CD4-positive, alpha-beta T cell (primary cell): ENCODE results near the gene TBC1D22A. TPM values are rescaled to one million over a fixed set of nuclear protein-coding genes. Genes with fewer than 3 reads are reported as not detected.

Experiments
- ATAC-seq: fragments of 200-7000 bp; cut with Tn5 transposase; one replicate; pipeline ENCODE4 v1.10.0; 2022; ENCODE audit warnings: mild to moderate bottlenecking; ENCODE audit not compliant: poor library complexity
- CTCF ChIA-PET: fragments of 350-600 bp; sonication (Branson Sonifier 250); formaldehyde crosslinking; loops from one replicate; lab custom pipeline; 2021; ENCODE audit warnings: antibody characterized with exemption, inconsistent platforms; lab: Charles Lee
- POLR2A ChIA-PET: fragments of 350-600 bp; sonication (Branson Sonifier 250); formaldehyde crosslinking; loops from one replicate; lab custom pipeline; 2021; ENCODE audit warnings: antibody characterized with exemption, inconsistent platforms; lab: Charles Lee
- DNase-seq, 14 experiments: peaks; one replicate each; pipeline ENCODE4 v3.0.0-alpha.2; 2013 to 2020; ENCODE audit warnings: mixed read lengths in 2 of 14
- H3K27ac ChIP-seq, 2 donors: one replicate each; pipeline versions ENCODE4 v1.5.1 to v1.7.0; 2013; ENCODE audit warnings: low read length in 2 of 2, low read depth in 1 of 2, mild to moderate bottlenecking in 1 of 2
- H3K27me3 ChIP-seq, 2 experiments: 1 replicate in 1 of 2; 2 replicates in 1 of 2; pipeline versions ENCODE4 v1.6.1 to v1.7.0; 2013; ENCODE audit warnings: low read length in 2 of 2, control low read depth in 1 of 2, mild to moderate bottlenecking in 1 of 2, moderate library complexity in 1 of 2; ENCODE audit not compliant: insufficient read depth in 2 of 2, control insufficient read depth in 1 of 2
- H3K36me3 ChIP-seq: one replicate; pipeline ENCODE4 v1.6.1; 2013; ENCODE audit warnings: low read length, control low read depth; ENCODE audit not compliant: insufficient read depth
- H3K4me1 ChIP-seq: one replicate; pipeline ENCODE4 v1.6.1; 2013; ENCODE audit warnings: low read length, control low read depth; ENCODE audit not compliant: insufficient read depth
- H3K4me3 ChIP-seq: one replicate; pipeline ENCODE4 v1.5.1; 2013; ENCODE audit warnings: mild to moderate bottlenecking, low read length, moderate library complexity
- H3K9me3 ChIP-seq, 2 experiments: 1 replicate in 1 of 2; 2 replicates in 1 of 2; pipeline versions ENCODE4 v1.6.1 to v1.7.0; 2013; ENCODE audit warnings: low read length in 2 of 2, mild to moderate bottlenecking in 2 of 2, control low read depth in 1 of 2, moderate library complexity in 1 of 2; ENCODE audit not compliant: control insufficient read depth in 1 of 2, insufficient read depth in 1 of 2
- H3K27ac Mint-ChIP-seq: one replicate; pipeline ENCODE4 v1.8.0; 2020; ENCODE audit warnings: mixed read lengths
- H3K27me3 Mint-ChIP-seq: one replicate; pipeline ENCODE4 v1.8.0; 2021; ENCODE audit warnings: mixed read lengths
- H3K36me3 Mint-ChIP-seq: one replicate; pipeline ENCODE4 v1.8.0; 2021; ENCODE audit warnings: low read depth, mixed read lengths
- H3K4me1 Mint-ChIP-seq: one replicate; pipeline ENCODE4 v1.8.0; 2021; ENCODE audit warnings: low read depth, mixed read lengths
- H3K4me3 Mint-ChIP-seq: one replicate; pipeline ENCODE4 v1.8.0; 2020; ENCODE audit warnings: mild to moderate bottlenecking, mixed read lengths
- H3K9me3 Mint-ChIP-seq: one replicate; pipeline ENCODE4 v1.8.0; 2020; ENCODE audit warnings: mixed read lengths
- CTCF ChIP-seq: fragments of 200-600 bp; IDR thresholded peaks from one replicate; pipeline ENCODE4 v1.8.0; 2022; ENCODE audit warnings: antibody characterized with exemption, mild to moderate bottlenecking
- intact Hi-C, 2 experiments: fragments of 100-400 bp; cut with DNase I in 1 of 2; cut with micrococcal nuclease in 1 of 2; formaldehyde crosslinking; loops; one replicate each; pipeline versions ENCODE4 v1.15.1 to v1.9.0; 2023 to 2025; cut with DNase I, micrococcal nuclease
- total RNA-seq, 174 experiments: library from RNA in 2 of 174; stranded (reverse) in 2 of 174; gene quantifications; one replicate each; pipeline ENCODE4 v1.2.3 and lab custom pipeline; 2021 to 2026

Gene TBC1D22A
- total RNA-seq, 2 experiments from 2014 or later = 27.1 to 31.7 TPM

DNA sequence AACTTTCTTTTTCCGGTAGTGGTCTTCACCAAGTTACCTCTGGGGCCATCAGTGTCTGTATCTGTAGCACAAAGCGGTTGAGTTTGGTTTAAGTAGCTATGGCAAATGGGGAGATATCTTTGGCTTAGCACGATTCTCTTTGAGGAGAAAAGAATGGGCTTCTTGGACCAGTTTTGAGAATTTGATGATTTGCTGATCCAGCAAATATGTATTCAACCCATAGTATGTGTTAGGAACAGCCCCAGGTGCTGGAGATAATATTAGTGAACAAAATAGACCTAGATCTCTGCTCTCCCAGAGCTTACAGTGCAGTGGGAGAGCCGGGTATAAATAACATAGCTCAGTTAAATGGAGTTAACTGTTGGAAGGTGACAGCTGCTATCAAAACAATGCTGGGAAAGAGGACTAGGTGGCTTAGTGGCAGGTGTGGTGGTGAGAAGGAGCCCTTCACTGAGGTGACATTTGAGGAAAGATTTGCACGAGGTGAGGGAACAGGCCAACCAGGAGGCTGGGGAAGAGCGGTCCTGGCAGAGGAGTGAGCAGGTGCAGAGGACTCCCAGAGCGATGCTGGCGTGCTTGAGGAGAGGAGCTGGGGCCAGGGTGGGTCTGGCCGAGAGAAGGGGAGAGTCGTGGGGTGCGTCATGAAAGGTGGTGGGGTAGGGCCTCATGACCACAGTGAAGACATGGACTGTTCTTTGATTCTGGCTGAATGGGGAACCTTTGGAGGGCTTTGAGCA, 5.0 kb downstream of the TBC1D22A start:
- Histone ChIP-seq H3K27me3 (no peaks in the 10 kb centered on the region), H3K4me1 (peaks cover 66% of the 10 kb centered on the region), H3K9me3 (no peaks in the 10 kb centered on the region), H3K27ac (peak overlapping the region in 1 of 2 donors; percentile 33), H3K36me3 (peaks cover 11% of the 10 kb centered on the region), H3K4me3 (no peak overlapping the region)
- intact Hi-C loops = no loop called here
- ATAC-seq (no peak), DNase-seq (no peak)
- POLR2A ChIA-PET = interaction anchor here (0.9 kb wide), 1 partner anchor 24 kb away, joined by 3 read pairs; no protein-coding TSS in a partner anchor
- Mint-ChIP-seq H3K27ac (peak overlapping the region; percentile 79), H3K9me3 (no peaks in the 10 kb centered on the region), H3K4me3 (peak overlapping the region; percentile 30), H3K36me3 (peaks cover 56% of the 10 kb centered on the region), H3K4me1 (peaks cover 67% of the 10 kb centered on the region), H3K27me3 (no peaks in the 10 kb centered on the region)
- CTCF ChIA-PET = interaction anchor here (0.9 to 1.6 kb wide), 2 partner anchors 36 to 37 kb away, joined by 3 to 5 read pairs; no protein-coding TSS in a partner anchor
- no peak for TF ChIP-seq CTCF

DNA sequence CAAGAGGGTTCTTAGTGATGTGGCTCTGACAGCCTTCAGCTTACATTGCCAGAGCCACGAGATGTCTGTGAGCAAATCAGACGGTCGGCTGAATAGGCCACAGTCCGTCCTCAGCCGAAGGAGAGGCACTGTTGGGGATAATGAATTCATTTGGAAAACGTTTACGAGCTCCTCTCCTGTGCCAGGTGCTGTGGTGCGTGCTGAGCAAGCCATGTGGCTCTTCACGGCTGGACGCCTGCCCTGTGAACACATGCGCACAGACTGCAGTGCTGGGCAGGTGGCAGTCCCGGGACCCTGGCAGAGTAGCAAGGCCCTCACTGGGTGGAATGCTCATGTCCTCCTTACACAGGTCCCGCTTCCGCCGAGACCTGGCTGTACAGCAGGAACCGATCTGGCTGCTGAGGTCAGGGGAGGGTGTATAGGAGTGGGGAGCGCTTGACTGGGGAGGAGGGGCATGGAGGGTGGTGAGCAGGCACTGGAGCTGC, 6.8 kb downstream of the TBC1D22A start:
- DNase-seq = peak in 1 of 14 experiments; percentile 18
- Mint-ChIP-seq H3K4me3 (no peak overlapping the region), H3K27me3 (no peaks in the 10 kb centered on the region), H3K9me3 (no peaks in the 10 kb centered on the region), H3K4me1 (peaks cover 63% of the 10 kb centered on the region), H3K27ac (peak overlapping the region; percentile 83), H3K36me3 (peaks cover 47% of the 10 kb centered on the region)
- CTCF ChIA-PET = interaction anchor here (0.8 to 1.6 kb wide), 3 partner anchors 10 to 35 kb away, joined by 3 to 5 read pairs (median 5); no protein-coding TSS in a partner anchor
- no peak overlapping the region for H3K4me3 ChIP-seq
- intact Hi-C loops = no loop called here
- peaks cover 67% of the 10 kb centered on the region for H3K4me1 ChIP-seq
- no peaks in the 10 kb centered on the region for H3K27me3 ChIP-seq
- H3K27ac ChIP-seq = no peak overlapping the region
- peaks cover 13% of the 10 kb centered on the region for H3K36me3 ChIP-seq
- POLR2A ChIA-PET = interaction anchor here (2.3 kb wide), 1 partner anchor 22 kb away, joined by 7 read pairs; no protein-coding TSS in a partner anchor
- no peak for TF ChIP-seq CTCF
- ATAC-seq = no peak
- H3K9me3 ChIP-seq = no peaks in the 10 kb centered on the region

DNA sequence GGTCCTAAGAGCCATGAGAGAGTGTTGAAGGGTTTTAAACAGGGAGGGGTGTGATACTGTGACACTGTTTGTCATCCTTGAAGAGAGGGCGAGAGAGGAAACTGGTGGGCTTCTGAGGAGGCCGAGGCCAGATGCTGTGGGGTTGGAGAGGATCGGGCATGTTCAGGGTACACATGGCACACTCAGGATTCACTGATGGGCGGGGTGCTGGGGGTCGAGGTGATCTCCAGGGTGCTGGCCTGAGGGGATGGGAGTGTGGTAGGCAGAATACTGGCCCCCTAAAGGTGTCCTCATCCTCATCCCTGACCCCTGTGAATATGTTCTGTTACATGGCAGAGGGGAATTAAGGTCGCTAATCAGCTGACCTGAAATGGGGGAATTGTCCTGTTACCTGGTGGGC, 7.3 kb downstream of the TBC1D22A start:
- DNase-seq = no peak
- H3K27ac ChIP-seq = peak overlapping the region in 1 of 2 donors; percentile 47
- H3K4me3 Mint-ChIP-seq = no peak overlapping the region
- peaks cover 43% of the 10 kb centered on the region for H3K36me3 Mint-ChIP-seq
- no peak for ATAC-seq
- peaks cover 10% of the 10 kb centered on the region for H3K36me3 ChIP-seq
- no peaks in the 10 kb centered on the region for H3K27me3 Mint-ChIP-seq
- H3K27ac Mint-ChIP-seq = peak overlapping the region; percentile 83
- H3K4me1 Mint-ChIP-seq = peaks cover 63% of the 10 kb centered on the region
- no peaks in the 10 kb centered on the region for H3K9me3 Mint-ChIP-seq
- TF ChIP-seq CTCF = no peak
- no peaks in the 10 kb centered on the region for H3K27me3 ChIP-seq
- intact Hi-C loops = no loop called here
- H3K9me3 ChIP-seq = no peaks in the 10 kb centered on the region
- POLR2A ChIA-PET = interaction anchor here (1.0 to 2.3 kb wide), 2 partner anchors 21 to 30 kb away, joined by 3 to 7 read pairs; no protein-coding TSS in a partner anchor
- CTCF ChIA-PET = interaction anchor here (1.6 kb wide), 1 partner anchor 11 kb away, joined by 5 read pairs; no protein-coding TSS in a partner anchor
- H3K4me1 ChIP-seq = peaks cover 69% of the 10 kb centered on the region
- no peak overlapping the region for H3K4me3 ChIP-seq
